WERI-Rb-1 (cell line): ENCODE data around the gene RBMX.
A peak's percentile ranks its signal among the peaks of the same experiment; 100 is the strongest.
"Not testable (repeated sequence)": the region's sequence is repeated elsewhere in the genome, so short reads cannot be mapped to it uniquely, and the experiment has no call there.

Experiments
- DNase-seq: peaks from one replicate; pipeline ENCODE4 v3.0.0-alpha.2; 2020
- H3K27ac ChIP-seq: fragments of 250-450 bp; sonication (Bioruptor Pico); 2 replicates; pipeline ENCODE4 v1.5.1; 2020; ENCODE audit warnings: mild to moderate bottlenecking, moderate library complexity
- H3K27me3 ChIP-seq: fragments of 250-450 bp; sonication (Bioruptor Pico); 2 replicates; pipeline ENCODE4 v1.5.1; 2021; ENCODE audit warnings: mild to moderate bottlenecking, low read depth, moderate library complexity; ENCODE audit not compliant: insufficient read depth, severe bottlenecking
- H3K36me3 ChIP-seq: fragments of 250-450 bp; sonication (Bioruptor Pico); 2 replicates; pipeline ENCODE4 v1.5.1; 2020; ENCODE audit warnings: mild to moderate bottlenecking, moderate library complexity
- H3K4me3 ChIP-seq: 2 replicates; pipeline ENCODE4 v1.5.1; 2011; ENCODE audit warnings: low read depth, mild to moderate bottlenecking, control low read depth, low read length
- H3K9me3 ChIP-seq: fragments of 250-450 bp; sonication (Bioruptor Pico); 2 replicates; pipeline ENCODE4 v1.5.1; 2021; ENCODE audit warnings: mild to moderate bottlenecking, moderate library complexity; ENCODE audit not compliant: severe bottlenecking
- CTCF ChIP-seq: IDR thresholded peaks from 2 replicates; pipeline ENCODE4 v1.5.1; 2011; ENCODE audit warnings: low read depth, mild to moderate bottlenecking, control low read depth, inconsistent platforms, low read length

Gene RBMX

GRCh38 chrX:136879001-136879687 is 1.4 kb downstream of the RBMX start:
- H3K4me3 ChIP-seq, result peak overlapping the region; percentile 78
- peak overlapping the region; percentile 99 for H3K27ac ChIP-seq
- H3K9me3 ChIP-seq, result peaks cover 3% of the 10 kb centered on the region
- no peak for TF ChIP-seq CTCF
- H3K27me3 ChIP-seq, result peaks cover 16% of the 10 kb centered on the region
- no peak for DNase-seq
- peaks cover 62% of the 10 kb centered on the region for H3K36me3 ChIP-seq

- Histone ChIP-seq H3K36me3 (peaks cover 63% of the 10 kb centered on the region), H3K9me3 (peaks cover 3% of the 10 kb centered on the region), H3K27ac (no peak overlapping the region), H3K4me3 (peak overlapping the region; percentile 78), H3K27me3 (peaks cover 16% of the 10 kb centered on the region)
- TF ChIP-seq CTCF, result no peak
- DNase-seq, result no peak
Measured at GRCh38 chrX:136878423-136878822, 2.1 kb downstream of the RBMX start.

- H3K27me3 ChIP-seq, DNase-seq, H3K27ac ChIP-seq, H3K4me3 ChIP-seq, H3K9me3 ChIP-seq: not testable (repeated sequence)
- H3K36me3 ChIP-seq, result peaks cover 86% of the 10 kb centered on the region
Measured at GRCh38 chrX:136874114-136874513, 6.4 kb downstream of the RBMX start.

- H3K27ac ChIP-seq, H3K27me3 ChIP-seq, DNase-seq, H3K9me3 ChIP-seq, H3K4me3 ChIP-seq: not testable (repeated sequence)
- H3K36me3 ChIP-seq, result peaks cover 88% of the 10 kb centered on the region
Measured at GRCh38 chrX:136873210-136873609, 7.3 kb downstream of the RBMX start.

GRCh38 chrX:136872091-136872700 is 8.3 kb downstream of the RBMX start:
- no peak overlapping the region for H3K4me3 ChIP-seq
- no peak for TF ChIP-seq CTCF
- peaks cover 7% of the 10 kb centered on the region for H3K27me3 ChIP-seq
- H3K36me3 ChIP-seq, result peaks cover 88% of the 10 kb centered on the region
- H3K9me3 ChIP-seq, result no peaks in the 10 kb centered on the region
- no peak overlapping the region for H3K27ac ChIP-seq
- DNase-seq, result no peak

- Histone ChIP-seq H3K36me3 (peaks cover 74% of the 10 kb centered on the region), H3K27ac (no peak overlapping the region), H3K9me3 (no peaks in the 10 kb centered on the region), H3K27me3 (peaks cover 5% of the 10 kb centered on the region), H3K4me3 (no peak overlapping the region)
- no peak for DNase-seq
- no peak for TF ChIP-seq CTCF
Measured at GRCh38 chrX:136870064-136870463, 10.5 kb downstream of the RBMX start.
